ENCODE data around the gene APOA1. TPM values are rescaled to one million over a fixed set of nuclear protein-coding genes. Genes with fewer than 3 reads are reported as not detected.

Gene APOA1
- total and polyA plus RNA-seq, 2 of the 4 experiments (the other 2 are of a cell fraction) = 0.18 to 0.89 TPM

- Histone ChIP-seq H3K14ac (replicated peaks; ENCODE audit: low read depth, low read length) (peak overlapping the region; percentile 99), H3K9me1 (ENCODE audit: insufficient read depth, low read length) (peaks cover 24% of the 10 kb centered on the region), H2AK5ac (ENCODE audit: low read depth, low read length) (peak overlapping the region; percentile 51), H4K5ac (ENCODE audit: low read depth, low read length) (peak overlapping the region; percentile 93), H3K27ac (ENCODE audit: insufficient read depth, low read length) (no peak overlapping the region; the same call in 1 of the 2 replicates), H4K91ac (ENCODE audit: insufficient read depth, low read depth, low read length) (peak overlapping the region; percentile 75), H3K4me1 (ENCODE audit: control insufficient read depth, insufficient read depth, low read length) (peaks cover 6% of the 10 kb centered on the region), H3K9me3 (ENCODE audit: control insufficient read depth, insufficient read depth, low read length) (no peaks in the 10 kb centered on the region), H2BK15ac (ENCODE audit: low read depth, low read length) (0 out of 3 replicates have a peak overlapping the region, but pooled peaks have one; percentile 30), H3K9ac (ENCODE audit: low read depth, low read length) (peak overlapping the region; percentile 92), H2BK20ac (ENCODE audit: low read depth, low read length) (no peak overlapping the region; the same call in 1 of the 2 replicates), H2AK9ac (replicated peaks; ENCODE audit: low read depth, low read length, poor library complexity) (peak overlapping the region; percentile 84), H3K56ac (ENCODE audit: extremely low read depth, insufficient read depth, low read length) (peak overlapping the region; percentile 87; the same call in 1 of the 2 replicates), H4K8ac (ENCODE audit: low read depth in 2 of 2, low read length in 2 of 2) (peak overlapping the region; percentile 96 to 98), H2AFZ (replicated peaks; ENCODE audit: low read length, poor library complexity) (peak overlapping the region; percentile 95), H3K18ac (ENCODE audit: low read depth, low read length) (peak overlapping the region; percentile 86; the same call in 1 of the 2 replicates), H3K79me1 (ENCODE audit: low read depth in 1 of 2, low read length in 2 of 2) (peaks cover 39 to 47% of the 10 kb centered on the region in 2 experiments), H3K4me2 (ENCODE audit: low read depth, low read length) (peak overlapping the region; percentile 83), H4K20me1 (ENCODE audit: insufficient read depth, low read length) (0 out of 2 replicates have a peak, but pooled peaks cover 4% of the 10 kb centered on the region), H3K4me3 (ENCODE audit: insufficient read depth, low read depth, low read length) (peak overlapping the region; percentile 67), H3K4ac (ENCODE audit: low read depth, low read length) (peak overlapping the region; percentile 92), H3K27me3 (ENCODE audit: control insufficient read depth, insufficient read depth, low read length) (no peaks in the 10 kb centered on the region), H3K36me3 (ENCODE audit: control insufficient read depth, insufficient read depth, low read length) (peaks cover 22% of the 10 kb centered on the region), H2BK120ac (ENCODE audit: low read depth, low read length) (peak overlapping the region; percentile 88), H2BK5ac (ENCODE audit: low read depth, low read length, poor library complexity, severe bottlenecking) (no peak overlapping the region), H3K23ac (ENCODE audit: low read depth, low read length) (peak overlapping the region; percentile 93; the same call in 1 of the 2 replicates)
- WGBS, 2 experiments (ENCODE audit: extremely low coverage in 2 of 2, insufficient read length in 1 of 2) = no CpG with 5 or more reads among the region's 4 CpGs
- ATAC-seq (ENCODE audit: low read depth) (no peak), DNase-seq (no peak)
- no peak for TF ChIP-seq RCOR1 (IDR thresholded peaks at IDR 0.05; ENCODE audit: insufficient replicate concordance, low read length)
- TF ChIP-seq MAZ (IDR thresholded peaks at IDR 0.05; ENCODE audit: borderline replicate concordance, low read depth, low read length) = no peak
- TF ChIP-seq CTCF (conservative IDR thresholded peaks at IDR 0.05; ENCODE audit: low read depth, low read length) = no peak
- no peak for TF ChIP-seq MXI1 (IDR thresholded peaks at IDR 0.05; ENCODE audit: borderline replicate concordance, low read depth, low read length)
- no peak for TF ChIP-seq BHLHE40 (IDR thresholded peaks at IDR 0.05; ENCODE audit: low read depth, low read length)
- TF ChIP-seq SMC3 (IDR thresholded peaks at IDR 0.05; ENCODE audit: low read depth, low read length) = no peak
- no peak for TF ChIP-seq FOS (IDR thresholded peaks at IDR 0.05; ENCODE audit: low read depth, low read length)
- no peak for TF ChIP-seq NFE2L2 (IDR thresholded peaks at IDR 0.05; ENCODE audit: low read depth, low read length)
- no peak for TF ChIP-seq RFX5 (IDR thresholded peaks at IDR 0.05; ENCODE audit: low read depth, low read length)
- TF ChIP-seq MAFK (IDR thresholded peaks at IDR 0.05; ENCODE audit: low read depth, low read length) = no peak
- TF ChIP-seq ELK1 (IDR thresholded peaks at IDR 0.05; ENCODE audit: borderline replicate concordance, low read depth, low read length) = no peak
- TF ChIP-seq, protein P1, sequence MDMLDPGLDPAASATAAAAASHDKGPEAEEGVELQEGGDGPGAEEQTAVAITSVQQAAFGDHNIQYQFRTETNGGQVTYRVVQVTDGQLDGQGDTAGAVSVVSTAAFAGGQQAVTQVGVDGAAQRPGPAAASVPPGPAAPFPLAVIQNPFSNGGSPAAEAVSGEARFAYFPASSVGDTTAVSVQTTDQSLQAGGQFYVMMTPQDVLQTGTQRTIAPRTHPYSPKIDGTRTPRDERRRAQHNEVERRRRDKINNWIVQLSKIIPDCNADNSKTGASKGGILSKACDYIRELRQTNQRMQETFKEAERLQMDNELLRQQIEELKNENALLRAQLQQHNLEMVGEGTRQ (IDR thresholded peaks at IDR 0.05; ENCODE audit: low read depth, low read length) = no peak
- dilution Hi-C loops (cut with HindIII; ENCODE audit: low sequenced_read_pairs, unreplicated experiment) = no loop called here
- ChIA-PET CTCF (no interaction called here), POLR2A (ENCODE audit: unreplicated experiment) (no interaction called here)
- intact Hi-C loops (cut with micrococcal nuclease) = loop anchor here (1.0 kb wide), 1 partner anchor 48 kb away; no protein-coding TSS in a partner anchor
- in situ Hi-C loops (cut with MboI; ENCODE audit: low sequenced_read_pairs) = loop anchor here (5.0 kb wide), 1 partner anchor 444 kb away; the partner anchor contains the start of genes PCSK7 and RNF214
- BruUV-seq (replicated peaks) = no TSS peak
Observed at GRCh38 chr11:116788534-116788933, 48.9 kb downstream of the APOA1 start.

Data from IMR-90 (cell line).